ENCODE measurements around the gene SNX25. TPM values are rescaled to one million over a fixed set of nuclear protein-coding genes. Genes with fewer than 3 reads are reported as not detected.

Gene SNX25
- total RNA-seq, 1 donor from 2014 or later: 29.5 TPM

GRCh38 chr4:185167234-185167633, 42.2 kb upstream of the SNX25 start:
- Mint-ChIP-seq H3K27me3 (ENCODE audit: low read depth, unreplicated experiment) (peaks cover 2% of the 10 kb centered on the region), H3K27ac (ENCODE audit: unreplicated experiment) (no peak overlapping the region), H3K4me1 (ENCODE audit: low read depth, unreplicated experiment) (peaks cover 11% of the 10 kb centered on the region), H3K36me3 (ENCODE audit: low read depth, unreplicated experiment) (peaks cover 11% of the 10 kb centered on the region), H3K9me3 (ENCODE audit: unreplicated experiment) (no peaks in the 10 kb centered on the region), H3K4me3 (ENCODE audit: unreplicated experiment) (no peak overlapping the region)
- Histone ChIP-seq H4K20me1 (ENCODE audit: insufficient read depth, low read length) (peaks cover 13% of the 10 kb centered on the region), H3K27me3 (ENCODE audit: insufficient read depth, low read length) (no peaks in the 10 kb centered on the region), H3K4me1 (ENCODE audit: insufficient read depth, low read length) (peaks cover 7% of the 10 kb centered on the region), H3K4me3 (ENCODE audit: insufficient read depth, low read depth, low read length) (no peak overlapping the region), H3K9ac (ENCODE audit: low read length) (no peak overlapping the region), H3K4me2 (ENCODE audit: low read length) (no peak overlapping the region), H3K9me3 (ENCODE audit: insufficient read depth, low read depth, low read length) (no peaks in the 10 kb centered on the region), H3K27ac (ENCODE audit: low read depth, low read length) (no peak overlapping the region), H2AFZ (ENCODE audit: low read depth, low read length) (no peak overlapping the region), H3K79me2 (ENCODE audit: insufficient read depth, low read length) (no peaks in the 10 kb centered on the region), H3K36me3 (ENCODE audit: insufficient read depth, low read length) (peaks cover under 1% of the 10 kb centered on the region)
- TF ChIP-seq EZH2 (IDR thresholded peaks at IDR 0.05; ENCODE audit: insufficient read depth, low read length) (no peak), CTCF (IDR thresholded peaks at IDR 0.05; ENCODE audit: insufficient read depth, low read depth, low read length) (no peak)
- DNase-seq (ENCODE audit: low read depth) (no peak), FAIRE-seq (no peak)

- H3K4me3 ChIP-seq (ENCODE audit: insufficient read depth, low read depth, low read length): no peak overlapping the region
- DNase-seq (ENCODE audit: low read depth) (no peak), FAIRE-seq (no peak)
- Mint-ChIP-seq H3K9me3 (ENCODE audit: unreplicated experiment) (no peaks in the 10 kb centered on the region), H3K4me1 (ENCODE audit: low read depth, unreplicated experiment) (peaks cover 3% of the 10 kb centered on the region), H3K27me3 (ENCODE audit: low read depth, unreplicated experiment) (peaks cover 2% of the 10 kb centered on the region), H3K36me3 (ENCODE audit: low read depth, unreplicated experiment) (peaks cover 15% of the 10 kb centered on the region), H3K4me3 (ENCODE audit: unreplicated experiment) (no peak overlapping the region), H3K27ac (ENCODE audit: unreplicated experiment) (no peak overlapping the region)
- no peak overlapping the region for H2AFZ ChIP-seq (ENCODE audit: low read depth, low read length)
- no peak overlapping the region for H3K4me2 ChIP-seq (ENCODE audit: low read length)
- no peak overlapping the region for H3K27ac ChIP-seq (ENCODE audit: low read depth, low read length)
- H3K9me3 ChIP-seq (ENCODE audit: insufficient read depth, low read depth, low read length): no peaks in the 10 kb centered on the region
- peaks cover 2% of the 10 kb centered on the region for H3K36me3 ChIP-seq (ENCODE audit: insufficient read depth, low read length)
- H3K4me1 ChIP-seq (ENCODE audit: insufficient read depth, low read length): no peaks in the 10 kb centered on the region
- peaks cover 8% of the 10 kb centered on the region for H4K20me1 ChIP-seq (ENCODE audit: insufficient read depth, low read length)
- no peak for TF ChIP-seq CTCF (IDR thresholded peaks at IDR 0.05; ENCODE audit: insufficient read depth, low read depth, low read length)
- no peak for TF ChIP-seq EZH2 (IDR thresholded peaks at IDR 0.05; ENCODE audit: insufficient read depth, low read length)
- no peak overlapping the region for H3K9ac ChIP-seq (ENCODE audit: low read length)
- no peaks in the 10 kb centered on the region for H3K79me2 ChIP-seq (ENCODE audit: insufficient read depth, low read length)
- H3K27me3 ChIP-seq (ENCODE audit: insufficient read depth, low read length): no peaks in the 10 kb centered on the region
Observed at GRCh38 chr4:185171373-185172071, 37.9 kb upstream of the SNX25 start.

DNA sequence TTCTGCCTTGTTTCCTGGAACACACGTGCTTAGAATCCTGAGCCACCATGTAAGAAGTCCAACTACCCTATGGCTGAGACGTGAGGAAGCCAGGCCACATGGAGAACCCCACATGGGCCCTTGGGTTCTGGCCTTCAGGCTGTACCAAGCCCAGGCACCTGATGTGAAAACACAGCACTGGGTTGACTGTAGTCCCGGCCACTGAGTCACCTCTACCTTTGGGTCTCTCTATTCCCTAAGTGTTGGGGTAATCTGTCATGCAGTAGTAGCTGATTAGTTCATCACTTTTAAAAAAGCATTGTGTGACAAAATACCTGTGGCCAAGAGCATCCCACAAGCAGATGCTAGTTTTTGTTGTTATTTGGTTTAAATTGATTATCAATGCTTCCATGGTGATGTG, 29.9 kb upstream of the SNX25 start:
- no peak for FAIRE-seq
- no peaks in the 10 kb centered on the region for H3K27me3 ChIP-seq (ENCODE audit: insufficient read depth, low read length)

More for the DNA sequence above, 29.9 kb upstream of the SNX25 start:
- Mint-ChIP-seq H3K4me3 (ENCODE audit: unreplicated experiment) (no peak overlapping the region), H3K27me3 (ENCODE audit: low read depth, unreplicated experiment) (no peaks in the 10 kb centered on the region), H3K27ac (ENCODE audit: unreplicated experiment) (no peak overlapping the region), H3K4me1 (ENCODE audit: low read depth, unreplicated experiment) (peaks cover 4% of the 10 kb centered on the region), H3K36me3 (ENCODE audit: low read depth, unreplicated experiment) (peaks cover 4% of the 10 kb centered on the region), H3K9me3 (ENCODE audit: unreplicated experiment) (no peaks in the 10 kb centered on the region)
- Histone ChIP-seq H3K9me3 (ENCODE audit: insufficient read depth, low read depth, low read length) (no peaks in the 10 kb centered on the region), H3K4me3 (ENCODE audit: insufficient read depth, low read depth, low read length) (no peak overlapping the region), H3K4me2 (ENCODE audit: low read length) (no peak overlapping the region), H3K36me3 (ENCODE audit: insufficient read depth, low read length) (peaks cover 2% of the 10 kb centered on the region), H4K20me1 (ENCODE audit: insufficient read depth, low read length) (peaks cover 21% of the 10 kb centered on the region), H3K79me2 (ENCODE audit: insufficient read depth, low read length) (peaks cover 20% of the 10 kb centered on the region), H3K27ac (ENCODE audit: low read depth, low read length) (no peak overlapping the region), H3K4me1 (ENCODE audit: insufficient read depth, low read length) (peaks cover 4% of the 10 kb centered on the region), H3K9ac (ENCODE audit: low read length) (no peak overlapping the region), H2AFZ (ENCODE audit: low read depth, low read length) (no peak overlapping the region)
- no peak for DNase-seq (ENCODE audit: low read depth)
- no peak for TF ChIP-seq CTCF (IDR thresholded peaks at IDR 0.05; ENCODE audit: insufficient read depth, low read depth, low read length)
- no peak for TF ChIP-seq EZH2 (IDR thresholded peaks at IDR 0.05; ENCODE audit: insufficient read depth, low read length)
